Stimulated activated memory B cell treated with anti-CD40 and anti-IgM and Interleukin-4, amounts not matched to agents 10 μg/mL and 1 μg/mL and 100 μg/mL, for 72 hours (primary cell): ENCODE data around the gene ACTL7B.
A peak's percentile ranks its signal among the peaks of the same experiment; 100 is the strongest.
"Not testable (repeated sequence)": the region's sequence is repeated elsewhere in the genome, so short reads cannot be mapped to it uniquely, and the experiment has no call there.

Experiments used
- ATAC-seq: fragments of 150-1000 bp; cut with Tn5 transposase; 2 replicates; pipeline ENCODE4 v1.10.0; 2021
- H3K27ac Mint-ChIP-seq: one replicate; pipeline ENCODE4 v1.8.0; 2022; ENCODE audit warnings: mild to moderate bottlenecking, mixed read lengths
- H3K27me3 Mint-ChIP-seq: one replicate; pipeline ENCODE4 v1.8.0; 2022; ENCODE audit warnings: mixed read lengths
- H3K36me3 Mint-ChIP-seq: one replicate; pipeline ENCODE4 v1.8.0; 2022; ENCODE audit warnings: mixed read lengths
- H3K4me1 Mint-ChIP-seq: one replicate; pipeline ENCODE4 v1.8.0; 2022; ENCODE audit warnings: mixed read lengths
- H3K4me3 Mint-ChIP-seq: one replicate; pipeline ENCODE4 v1.8.0; 2022; ENCODE audit warnings: mild to moderate bottlenecking, moderate library complexity, mixed read lengths
- H3K9me3 Mint-ChIP-seq: one replicate; pipeline ENCODE4 v1.8.0; 2022; ENCODE audit warnings: mixed read lengths

ACTL7B gene

GRCh38 chr9:108839561-108839960 lies 16.2 kb downstream of the ACTL7B start:
- not testable (repeated sequence) for H3K4me3 Mint-ChIP-seq, ATAC-seq, H3K27ac Mint-ChIP-seq, H3K27me3 Mint-ChIP-seq, H3K9me3 Mint-ChIP-seq, H3K36me3 Mint-ChIP-seq
- peaks cover 19% of the 10 kb centered on the region for H3K4me1 Mint-ChIP-seq

GRCh38 chr9:108838017-108838416 lies 17.8 kb downstream of the ACTL7B start:
- no peak overlapping the region for H3K4me3 Mint-ChIP-seq
- H3K4me1 Mint-ChIP-seq, result peaks cover 17% of the 10 kb centered on the region
- H3K9me3 Mint-ChIP-seq, result no peaks in the 10 kb centered on the region
- no peak overlapping the region for H3K27ac Mint-ChIP-seq
- no peaks in the 10 kb centered on the region for H3K36me3 Mint-ChIP-seq
- no peaks in the 10 kb centered on the region for H3K27me3 Mint-ChIP-seq
- ATAC-seq, result no peak

GRCh38 chr9:108837530-108837929 lies 18.3 kb downstream of the ACTL7B start:
- no peak overlapping the region for H3K27ac Mint-ChIP-seq
- H3K27me3 Mint-ChIP-seq, result no peaks in the 10 kb centered on the region
- no peak for ATAC-seq
- no peaks in the 10 kb centered on the region for H3K36me3 Mint-ChIP-seq
- no peaks in the 10 kb centered on the region for H3K9me3 Mint-ChIP-seq
- H3K4me1 Mint-ChIP-seq, result peaks cover 12% of the 10 kb centered on the region
- no peak overlapping the region for H3K4me3 Mint-ChIP-seq

- Mint-ChIP-seq H3K27ac (no peak overlapping the region), H3K9me3 (no peaks in the 10 kb centered on the region), H3K36me3 (no peaks in the 10 kb centered on the region), H3K4me1 (peaks cover 8% of the 10 kb centered on the region), H3K4me3 (no peak overlapping the region), H3K27me3 (no peaks in the 10 kb centered on the region)
- no peak for ATAC-seq
These were observed 19.0 kb downstream of the ACTL7B start for GRCh38 chr9:108836781-108837180.

GRCh38 chr9:108836319-108836718 lies 19.5 kb downstream of the ACTL7B start:
- H3K36me3 Mint-ChIP-seq, result no peaks in the 10 kb centered on the region
- H3K27me3 Mint-ChIP-seq, result no peaks in the 10 kb centered on the region
- H3K27ac Mint-ChIP-seq, result no peak overlapping the region
- H3K4me3 Mint-ChIP-seq, result no peak overlapping the region
- H3K4me1 Mint-ChIP-seq, result peaks cover 8% of the 10 kb centered on the region
- no peak for ATAC-seq
- no peaks in the 10 kb centered on the region for H3K9me3 Mint-ChIP-seq

- H3K9me3 Mint-ChIP-seq, result no peaks in the 10 kb centered on the region
- no peak for ATAC-seq
- H3K27ac Mint-ChIP-seq, result no peak overlapping the region
- H3K27me3 Mint-ChIP-seq, result no peaks in the 10 kb centered on the region
- H3K36me3 Mint-ChIP-seq, result no peaks in the 10 kb centered on the region
- no peak overlapping the region for H3K4me3 Mint-ChIP-seq
- peaks cover 8% of the 10 kb centered on the region for H3K4me1 Mint-ChIP-seq
These were observed 20.0 kb downstream of the ACTL7B start for GRCh38 chr9:108835831-108836230.

GRCh38 chr9:108834959-108835665 lies 20.7 kb downstream of the ACTL7B start:
- no peaks in the 10 kb centered on the region for H3K36me3 Mint-ChIP-seq
- H3K9me3 Mint-ChIP-seq, result no peaks in the 10 kb centered on the region
- no peak for ATAC-seq
- H3K27ac Mint-ChIP-seq, result no peak overlapping the region
- H3K4me3 Mint-ChIP-seq, result no peak overlapping the region
- H3K4me1 Mint-ChIP-seq, result peaks cover 8% of the 10 kb centered on the region
- no peaks in the 10 kb centered on the region for H3K27me3 Mint-ChIP-seq

GRCh38 chr9:108832179-108832500 lies 23.6 kb downstream of the ACTL7B start:
- H3K27ac Mint-ChIP-seq, result no peak overlapping the region
- no peak for ATAC-seq
- H3K9me3 Mint-ChIP-seq, result no peaks in the 10 kb centered on the region
- H3K4me1 Mint-ChIP-seq, result peaks cover 8% of the 10 kb centered on the region
- H3K36me3 Mint-ChIP-seq, result no peaks in the 10 kb centered on the region
- H3K27me3 Mint-ChIP-seq, result no peaks in the 10 kb centered on the region
- H3K4me3 Mint-ChIP-seq, result no peak overlapping the region

GRCh38 chr9:108831496-108832178 lies 24.1 kb downstream of the ACTL7B start:
- Mint-ChIP-seq H3K4me3 (no peak overlapping the region), H3K9me3 (no peaks in the 10 kb centered on the region), H3K36me3 (no peaks in the 10 kb centered on the region), H3K27me3 (no peaks in the 10 kb centered on the region), H3K27ac (no peak overlapping the region), H3K4me1 (peaks cover 8% of the 10 kb centered on the region)
- ATAC-seq, result no peak

- H3K4me3 Mint-ChIP-seq, result no peak overlapping the region
- H3K36me3 Mint-ChIP-seq, result no peaks in the 10 kb centered on the region
- no peaks in the 10 kb centered on the region for H3K27me3 Mint-ChIP-seq
- peaks cover 2% of the 10 kb centered on the region for H3K9me3 Mint-ChIP-seq
- ATAC-seq, result no peak
- no peak overlapping the region for H3K27ac Mint-ChIP-seq
- peaks cover 7% of the 10 kb centered on the region for H3K4me1 Mint-ChIP-seq
These were observed 25.5 kb downstream of the ACTL7B start for GRCh38 chr9:108830272-108830671.

- no peak overlapping the region for H3K27ac Mint-ChIP-seq
- no peak overlapping the region for H3K4me3 Mint-ChIP-seq
- H3K27me3 Mint-ChIP-seq, result no peaks in the 10 kb centered on the region
- peaks cover 9% of the 10 kb centered on the region for H3K36me3 Mint-ChIP-seq
- peaks cover 25% of the 10 kb centered on the region for H3K9me3 Mint-ChIP-seq
- H3K4me1 Mint-ChIP-seq, result peaks cover 9% of the 10 kb centered on the region
- no peak for ATAC-seq
These were observed 32.0 kb downstream of the ACTL7B start for GRCh38 chr9:108823829-108824228.

- H3K27me3 Mint-ChIP-seq, result no peaks in the 10 kb centered on the region
- H3K4me3 Mint-ChIP-seq, result no peak overlapping the region
- no peak for ATAC-seq
- H3K36me3 Mint-ChIP-seq, result no peaks in the 10 kb centered on the region
- H3K9me3 Mint-ChIP-seq, result peaks cover 2% of the 10 kb centered on the region
- peaks cover 35% of the 10 kb centered on the region for H3K4me1 Mint-ChIP-seq
- peak overlapping the region; percentile 34 for H3K27ac Mint-ChIP-seq
These were observed 39.7 kb downstream of the ACTL7B start for GRCh38 chr9:108816037-108816436.

GRCh38 chr9:108815156-108815555 lies 40.6 kb downstream of the ACTL7B start:
- Mint-ChIP-seq H3K4me1 (peaks cover 35% of the 10 kb centered on the region), H3K27ac (no peak overlapping the region), H3K9me3 (peaks cover 2% of the 10 kb centered on the region), H3K36me3 (no peaks in the 10 kb centered on the region), H3K27me3 (no peaks in the 10 kb centered on the region), H3K4me3 (no peak overlapping the region)
- ATAC-seq, result no peak

GRCh38 chr9:108813951-108814601 lies 41.7 kb downstream of the ACTL7B start:
- no peak overlapping the region for H3K4me3 Mint-ChIP-seq
- no peak overlapping the region for H3K27ac Mint-ChIP-seq
- H3K4me1 Mint-ChIP-seq, result peaks cover 28% of the 10 kb centered on the region
- H3K9me3 Mint-ChIP-seq, result no peaks in the 10 kb centered on the region
- no peaks in the 10 kb centered on the region for H3K36me3 Mint-ChIP-seq
- ATAC-seq, result no peak
- no peaks in the 10 kb centered on the region for H3K27me3 Mint-ChIP-seq

GRCh38 chr9:108812396-108813025 lies 43.3 kb downstream of the ACTL7B start:
- H3K9me3 Mint-ChIP-seq, result no peaks in the 10 kb centered on the region
- peaks cover 13% of the 10 kb centered on the region for H3K4me1 Mint-ChIP-seq
- no peaks in the 10 kb centered on the region for H3K36me3 Mint-ChIP-seq
- no peak overlapping the region for H3K27ac Mint-ChIP-seq
- ATAC-seq, result no peak
- H3K4me3 Mint-ChIP-seq, result no peak overlapping the region
- H3K27me3 Mint-ChIP-seq, result peaks cover 3% of the 10 kb centered on the region
